ENCODE results near the gene CBFA2T2.
"Not testable (repeated sequence)": the region's sequence is repeated elsewhere in the genome, so short reads cannot be mapped to it uniquely, and the experiment has no call there.

The CBFA2T2 gene

GRCh38 chr20:33624399-33624798, 134.5 kb downstream of the CBFA2T2 start:
- DNase-seq (ENCODE audit: insufficient read length, low spot score) (no peak), FAIRE-seq (no peak)
- TF ChIP-seq CTCF (IDR thresholded peaks at IDR 0.05; ENCODE audit: insufficient read depth, missing control alignments) = no peak

DNA sequence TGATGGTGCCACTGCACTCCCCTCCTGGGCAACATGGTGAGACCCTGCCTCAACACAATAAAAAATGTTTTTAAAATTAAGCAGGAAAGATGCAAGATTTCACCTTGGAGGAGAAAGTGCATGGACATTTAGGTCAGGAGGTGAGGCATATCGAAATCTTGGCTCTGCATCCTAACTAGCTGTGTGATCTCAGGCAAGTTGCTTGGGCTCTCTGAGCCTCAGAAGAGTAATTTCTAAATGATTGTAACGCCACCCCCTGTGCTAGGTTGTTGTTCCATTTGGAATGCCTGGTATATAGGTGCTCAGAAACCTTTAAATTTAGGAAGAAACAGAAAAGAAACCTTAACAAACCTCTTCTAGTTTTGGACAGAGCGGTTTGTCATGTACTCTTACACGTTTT, 136.3 kb downstream of the CBFA2T2 start:
- FAIRE-seq (no peak), DNase-seq (ENCODE audit: insufficient read length, low spot score) (no peak)
- no peak for TF ChIP-seq CTCF (IDR thresholded peaks at IDR 0.05; ENCODE audit: insufficient read depth, missing control alignments)

- DNase-seq (ENCODE audit: insufficient read length, low spot score) = no peak
- no peak for FAIRE-seq
- TF ChIP-seq CTCF (IDR thresholded peaks at IDR 0.05; ENCODE audit: insufficient read depth, missing control alignments) = no peak
These were observed 137.8 kb downstream of the CBFA2T2 start for GRCh38 chr20:33627577-33628216.

DNA sequence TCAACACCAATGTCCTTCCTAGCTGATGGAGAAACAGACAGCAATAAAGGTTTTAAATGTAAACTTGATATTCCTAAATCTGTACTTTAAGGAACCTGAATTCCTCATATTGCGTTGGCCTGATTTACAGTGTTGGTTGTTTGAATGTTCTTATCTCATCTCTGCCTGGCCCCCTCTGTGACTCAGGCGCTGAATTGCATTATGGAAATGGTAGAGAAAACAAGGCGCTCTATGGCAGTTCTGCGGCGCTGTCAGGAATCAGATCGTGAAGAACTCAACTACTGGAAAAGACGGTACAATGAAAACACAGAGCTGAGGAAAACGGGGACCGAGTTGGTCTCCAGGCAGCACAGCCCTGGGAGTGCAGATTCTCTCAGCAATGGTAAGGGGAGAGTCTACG, 139.6 kb downstream of the CBFA2T2 start:
- DNase-seq (ENCODE audit: insufficient read length, low spot score) (no peak), FAIRE-seq (no peak)
- no peak for TF ChIP-seq CTCF (IDR thresholded peaks at IDR 0.05; ENCODE audit: insufficient read depth, missing control alignments)

DNA sequence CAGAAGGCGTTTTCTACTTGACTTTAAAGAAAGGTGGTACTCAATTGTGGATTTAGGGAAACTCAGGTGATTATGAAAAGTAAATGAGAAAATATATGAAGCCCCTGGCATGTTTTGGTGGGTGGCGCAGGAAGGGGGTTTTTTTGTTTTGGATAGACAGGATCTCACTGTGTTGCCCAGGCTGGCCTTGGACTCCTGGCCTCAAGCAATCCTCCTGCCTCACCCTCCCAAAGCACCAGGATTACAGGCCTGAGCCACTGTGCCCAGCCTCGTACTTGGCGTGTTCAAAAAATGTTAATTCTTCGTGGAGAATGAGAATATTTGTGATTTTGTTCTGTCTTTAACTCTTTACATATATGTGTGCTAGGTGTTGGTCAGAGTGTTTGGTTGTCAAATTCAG, 140.1 kb downstream of the CBFA2T2 start:
- TF ChIP-seq CTCF (IDR thresholded peaks at IDR 0.05; ENCODE audit: insufficient read depth, missing control alignments) = no peak
- no peak for DNase-seq (ENCODE audit: insufficient read length, low spot score)
- no peak for FAIRE-seq

DNA sequence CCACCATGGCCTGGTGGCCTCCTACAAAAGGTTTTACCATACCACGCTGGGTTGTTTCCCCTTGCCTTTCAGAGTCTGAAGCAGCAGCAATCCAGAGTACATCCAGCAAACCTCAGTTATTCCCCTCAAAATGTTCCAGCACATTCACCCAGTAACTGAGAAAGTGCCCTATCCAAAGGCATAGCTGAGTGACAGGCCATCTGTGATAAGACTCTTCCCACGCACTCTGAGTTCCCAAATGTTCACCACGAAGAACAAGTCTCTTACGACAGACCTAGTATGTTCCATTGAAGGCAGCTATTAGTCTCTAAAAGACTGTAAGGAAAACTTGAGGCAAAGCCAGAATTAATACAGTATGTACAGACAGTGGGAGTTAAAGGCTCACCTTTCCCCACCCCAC, 140.6 kb downstream of the CBFA2T2 start:
- TF ChIP-seq CTCF (IDR thresholded peaks at IDR 0.05; ENCODE audit: insufficient read depth, missing control alignments) = no peak
- FAIRE-seq (no peak), DNase-seq (ENCODE audit: insufficient read length, low spot score) (no peak)

DNA sequence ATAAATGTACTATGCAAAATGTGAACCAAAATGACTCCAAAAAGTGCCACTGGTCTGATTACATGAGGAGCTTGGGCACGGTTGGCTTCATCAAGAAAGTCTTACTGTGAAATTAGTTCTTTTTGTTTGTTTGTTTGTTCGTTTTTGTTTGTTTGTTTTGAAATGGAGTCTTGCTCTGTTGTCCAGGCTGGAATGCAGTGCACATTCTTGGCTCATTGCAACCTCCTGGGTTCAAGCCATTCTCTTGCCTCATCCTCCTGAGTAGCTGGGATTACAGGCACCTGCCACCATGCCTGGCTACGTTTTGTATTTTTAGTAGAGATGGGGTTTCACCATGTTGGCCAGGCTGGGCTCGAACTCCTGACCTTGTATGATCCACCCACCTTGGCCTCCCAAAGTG, 142.0 kb downstream of the CBFA2T2 start:
- not testable (repeated sequence) for FAIRE-seq; DNase-seq (ENCODE audit: insufficient read length, low spot score)

- FAIRE-seq = no peak
- no peak for DNase-seq (ENCODE audit: insufficient read length, low spot score)
- TF ChIP-seq CTCF (IDR thresholded peaks at IDR 0.05; ENCODE audit: insufficient read depth, missing control alignments) = no peak
These were observed 145.4 kb downstream of the CBFA2T2 start for GRCh38 chr20:33635341-33635740.
